Measurements from ENCODE around the gene AGPAT3. TPM values are rescaled to one million over a fixed set of nuclear protein-coding genes. Genes with fewer than 3 reads are reported as not detected.

Gene AGPAT3
- total and polyA plus RNA-seq, 2 experiments from 2014 or later, result 41.0 to 51.2 TPM

DNA sequence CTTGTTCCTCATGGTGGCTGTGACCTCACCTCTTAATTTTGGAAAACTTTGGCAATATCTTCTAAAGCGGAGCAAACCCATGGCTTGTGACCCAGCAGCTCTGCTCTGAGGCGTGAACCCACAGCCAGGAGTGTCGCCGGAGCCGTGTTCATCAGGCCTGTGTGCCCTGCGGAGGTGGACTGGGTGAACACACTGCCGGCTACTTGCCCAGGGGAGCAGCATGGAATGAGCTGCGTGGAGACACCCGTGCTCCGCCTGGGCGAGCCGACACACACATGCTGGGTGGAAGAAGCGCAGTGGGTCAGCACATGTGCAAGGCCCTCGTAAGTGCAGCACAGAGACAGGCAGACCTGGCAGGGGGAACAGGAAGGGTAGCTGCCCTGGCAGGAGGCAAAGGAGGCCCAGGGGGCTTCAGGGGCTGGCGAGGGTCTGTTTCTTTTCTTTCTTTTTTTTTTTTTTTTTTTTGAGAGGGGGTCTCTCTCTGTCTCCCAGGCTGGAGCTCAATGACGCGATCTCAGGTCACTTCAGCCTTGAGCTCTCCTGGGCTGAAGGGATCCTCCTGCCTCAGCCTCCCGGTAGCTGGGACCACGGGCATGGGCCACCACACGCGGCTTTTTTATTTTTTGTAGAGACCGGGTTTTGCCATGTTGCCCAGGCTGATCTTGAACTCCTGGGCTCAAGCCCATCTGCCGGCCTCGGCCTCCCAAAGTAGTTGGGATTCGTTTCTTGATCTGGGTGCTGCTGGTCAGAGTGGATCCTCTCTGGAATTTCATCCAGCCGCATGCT lies 41.8 kb downstream of the AGPAT3 start:
- H3K4me1 ChIP-seq (ENCODE audit: insufficient read depth), result peaks cover 18% of the 10 kb centered on the region
- DNase-seq (ENCODE audit: low spot score), result no peak
- no peaks in the 10 kb centered on the region for H3K9me3 ChIP-seq (ENCODE audit: low read depth)
- peaks cover 53% of the 10 kb centered on the region for H3K79me2 ChIP-seq
- no peaks in the 10 kb centered on the region for H3K27me3 ChIP-seq
- no peaks in the 10 kb centered on the region for H3K9me2 ChIP-seq (replicated peaks; ENCODE audit: insufficient read depth)
- H3K4me2 ChIP-seq, result no peak overlapping the region
- no peak overlapping the region for H3K27ac ChIP-seq
- TF ChIP-seq EZH2phosphoT487 (IDR thresholded peaks at IDR 0.05; ENCODE audit: low read depth, severe bottlenecking, unreplicated experiment) (no peak), EZH2 (IDR thresholded peaks at IDR 0.05; ENCODE audit: borderline replicate concordance) (no peak), CTCF (IDR thresholded peaks at IDR 0.05; ENCODE audit: poor library complexity) (no peak)
- WGBS (ENCODE audit: low lambda C conversion rate, missing lambda C conversion rate), result 98% methylated on average over 25 of the region's 26 CpGs
- H3K36me3 ChIP-seq (replicated peaks; ENCODE audit: insufficient read depth, low read depth), result no peaks in the 10 kb centered on the region
- peaks cover 22% of the 10 kb centered on the region for H4K20me1 ChIP-seq (ENCODE audit: insufficient read depth, poor library complexity, severe bottlenecking)
- no peak overlapping the region for H2AFZ ChIP-seq
- H3K4me3 ChIP-seq, result no peak overlapping the region

DNA sequence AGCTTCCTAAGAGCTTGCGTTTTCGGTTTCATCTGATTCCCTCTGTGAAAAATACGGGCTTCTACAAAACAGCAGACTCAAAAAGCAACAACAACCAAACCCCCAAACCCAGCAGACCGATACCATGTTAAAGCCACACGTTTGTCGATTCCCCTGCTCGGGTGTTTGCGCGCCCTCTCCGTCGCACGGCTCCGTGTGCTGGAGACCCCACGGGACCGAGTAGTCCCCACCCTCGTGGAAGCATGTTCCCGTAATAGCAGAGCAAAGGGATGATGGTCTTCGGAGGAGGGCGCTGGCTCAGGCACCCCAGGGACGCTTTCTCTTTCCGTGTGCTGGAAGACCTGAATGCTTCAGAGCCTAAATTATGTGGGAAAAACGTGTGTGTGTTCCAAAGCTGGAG lies 42.7 kb downstream of the AGPAT3 start:
- TF ChIP-seq EZH2phosphoT487 (IDR thresholded peaks at IDR 0.05; ENCODE audit: low read depth, severe bottlenecking, unreplicated experiment) (no peak), CTCF (IDR thresholded peaks at IDR 0.05; ENCODE audit: poor library complexity) (no peak), EZH2 (IDR thresholded peaks at IDR 0.05; ENCODE audit: borderline replicate concordance) (no peak)
- Histone ChIP-seq H3K4me3 (no peak overlapping the region), H3K36me3 (replicated peaks; ENCODE audit: insufficient read depth, low read depth) (no peaks in the 10 kb centered on the region), H3K9me3 (ENCODE audit: low read depth) (no peaks in the 10 kb centered on the region), H3K79me2 (peaks cover 53% of the 10 kb centered on the region), H3K9me2 (replicated peaks; ENCODE audit: insufficient read depth) (no peaks in the 10 kb centered on the region), H3K27ac (no peak overlapping the region), H2AFZ (no peak overlapping the region), H4K20me1 (ENCODE audit: insufficient read depth, poor library complexity, severe bottlenecking) (peaks cover 21% of the 10 kb centered on the region), H3K4me1 (ENCODE audit: insufficient read depth) (peaks cover 22% of the 10 kb centered on the region), H3K27me3 (no peaks in the 10 kb centered on the region), H3K4me2 (no peak overlapping the region)
- DNase-seq (ENCODE audit: low spot score), result no peak
- 94% methylated on average over 22 of the region's 22 CpGs for WGBS (ENCODE audit: low lambda C conversion rate, missing lambda C conversion rate)

DNA sequence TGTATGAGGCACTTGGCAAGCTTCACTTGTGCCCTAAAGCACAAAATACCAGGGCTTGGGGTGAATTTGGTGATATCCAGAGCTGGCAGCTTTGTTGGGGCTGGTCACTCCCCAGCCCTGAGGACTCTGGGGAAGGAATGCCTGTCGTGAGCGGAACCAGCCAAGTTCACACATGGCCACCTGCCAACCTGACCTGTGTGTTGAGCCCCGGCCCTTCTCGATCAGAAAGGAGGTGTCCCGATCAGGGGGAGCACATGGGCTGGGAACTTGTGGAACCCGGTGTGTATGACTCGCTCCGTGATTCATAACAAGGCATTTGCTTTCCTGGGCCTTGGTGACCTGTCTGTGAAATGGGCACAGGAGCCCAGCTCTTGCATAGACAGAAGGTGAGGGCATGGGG lies 43.1 kb downstream of the AGPAT3 start:
- no peaks in the 10 kb centered on the region for H3K27me3 ChIP-seq
- no peak overlapping the region for H2AFZ ChIP-seq
- no peak overlapping the region for H3K4me2 ChIP-seq
- no peak for DNase-seq (ENCODE audit: low spot score)
- peaks cover 22% of the 10 kb centered on the region for H3K4me1 ChIP-seq (ENCODE audit: insufficient read depth)
- no peak for TF ChIP-seq EZH2 (IDR thresholded peaks at IDR 0.05; ENCODE audit: borderline replicate concordance)
- TF ChIP-seq CTCF (IDR thresholded peaks at IDR 0.05; ENCODE audit: poor library complexity), result no peak
- no peak for TF ChIP-seq EZH2phosphoT487 (IDR thresholded peaks at IDR 0.05; ENCODE audit: low read depth, severe bottlenecking, unreplicated experiment)
- H3K9me2 ChIP-seq (replicated peaks; ENCODE audit: insufficient read depth), result no peaks in the 10 kb centered on the region
- no peak overlapping the region for H3K27ac ChIP-seq
- 99% methylated on average over 8 of the region's 8 CpGs for WGBS (ENCODE audit: low lambda C conversion rate, missing lambda C conversion rate)
- no peak overlapping the region for H3K4me3 ChIP-seq
- peaks cover 53% of the 10 kb centered on the region for H3K79me2 ChIP-seq
- peaks cover 17% of the 10 kb centered on the region for H4K20me1 ChIP-seq (ENCODE audit: insufficient read depth, poor library complexity, severe bottlenecking)
- H3K36me3 ChIP-seq (replicated peaks; ENCODE audit: insufficient read depth, low read depth), result no peaks in the 10 kb centered on the region
- no peaks in the 10 kb centered on the region for H3K9me3 ChIP-seq (ENCODE audit: low read depth)

Data from hepatocyte (in vitro differentiated cells).